Measurements from ENCODE around the gene FBXO42.

FBXO42 gene

DNA sequence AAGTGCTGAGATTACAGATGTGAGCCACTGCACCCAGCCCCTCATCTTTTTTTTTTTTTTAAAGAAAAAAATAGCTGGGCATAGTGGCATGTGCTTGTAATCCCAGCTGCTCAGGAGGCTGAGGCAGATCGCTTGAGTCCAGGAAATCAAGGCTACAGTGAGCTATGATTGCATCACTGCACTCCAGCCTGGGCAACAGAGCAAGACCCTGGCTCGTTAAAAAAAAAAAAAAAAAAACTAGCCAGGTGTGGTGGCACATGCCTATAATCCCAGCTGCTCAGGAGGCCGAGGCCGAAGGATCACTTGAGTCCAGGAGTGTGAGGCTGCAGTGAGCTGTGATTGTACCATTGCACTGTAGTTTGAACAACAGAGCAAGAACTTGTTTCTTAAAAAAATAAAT, 28.6 kb upstream of the FBXO42 start:
- Histone ChIP-seq H3K4me2 (no peak overlapping the region), H3K4me1 (ENCODE audit: low read depth, poor library complexity, severe bottlenecking) (peaks cover 12% of the 10 kb centered on the region), H3K36me3 (ENCODE audit: insufficient read depth) (no peaks in the 10 kb centered on the region), H4K20me1 (ENCODE audit: insufficient read depth) (peaks cover 48% of the 10 kb centered on the region), H3K27ac (no peak overlapping the region), H3K27me3 (ENCODE audit: insufficient read depth, low read depth) (no peaks in the 10 kb centered on the region), H3K4me3 (IDR thresholded peaks at IDR 0.05; ENCODE audit: insufficient read depth, low read depth, low read length) (no peak overlapping the region), H3K79me2 (ENCODE audit: insufficient read depth, low read depth) (peaks cover 99% of the 10 kb centered on the region), H2AFZ (ENCODE audit: low read depth) (no peak overlapping the region), H3K9ac (no peak overlapping the region)
- TF ChIP-seq CTCF (conservative IDR thresholded peaks at IDR 0.05; ENCODE audit: low read depth, low read length) = no peak

DNA sequence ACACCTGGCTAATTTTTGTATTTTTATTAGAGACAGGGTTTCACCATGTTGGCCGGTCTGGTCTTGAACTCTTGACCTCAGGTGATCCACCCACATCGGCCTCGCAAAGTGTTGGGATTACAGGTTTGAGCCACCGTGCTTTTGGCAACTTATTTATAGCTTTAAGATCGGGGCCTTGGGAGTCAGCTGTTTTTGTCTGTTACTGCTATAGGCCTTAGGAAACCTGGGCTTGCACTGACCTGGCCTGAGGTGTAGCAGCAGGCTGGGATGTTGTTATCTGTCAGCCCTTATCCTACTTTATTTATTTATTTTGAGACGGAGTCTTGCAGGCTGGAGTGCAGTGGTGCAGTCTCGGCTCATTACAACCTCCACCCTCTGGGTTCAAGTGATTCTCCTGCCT, 26.2 kb upstream of the FBXO42 start:
- Histone ChIP-seq H3K36me3 (ENCODE audit: insufficient read depth) (no peaks in the 10 kb centered on the region), H4K20me1 (ENCODE audit: insufficient read depth) (peaks cover 53% of the 10 kb centered on the region), H3K79me2 (ENCODE audit: insufficient read depth, low read depth) (peaks cover 99% of the 10 kb centered on the region), H3K4me1 (ENCODE audit: low read depth, poor library complexity, severe bottlenecking) (peaks cover 22% of the 10 kb centered on the region), H3K4me3 (IDR thresholded peaks at IDR 0.05; ENCODE audit: insufficient read depth, low read depth, low read length) (no peak overlapping the region), H3K4me2 (no peak overlapping the region), H2AFZ (ENCODE audit: low read depth) (no peak overlapping the region), H3K27ac (no peak overlapping the region), H3K9ac (no peak overlapping the region), H3K27me3 (ENCODE audit: insufficient read depth, low read depth) (no peaks in the 10 kb centered on the region)
- TF ChIP-seq CTCF (conservative IDR thresholded peaks at IDR 0.05; ENCODE audit: low read depth, low read length) = no peak

GRCh38 chr1:16376971-16377370, 24.7 kb upstream of the FBXO42 start:
- Histone ChIP-seq H3K4me3 (IDR thresholded peaks at IDR 0.05; ENCODE audit: insufficient read depth, low read depth, low read length) (no peak overlapping the region), H3K27me3 (ENCODE audit: insufficient read depth, low read depth) (no peaks in the 10 kb centered on the region), H3K27ac (no peak overlapping the region), H3K4me1 (ENCODE audit: low read depth, poor library complexity, severe bottlenecking) (peaks cover 31% of the 10 kb centered on the region), H3K79me2 (ENCODE audit: insufficient read depth, low read depth) (peaks cover 99% of the 10 kb centered on the region), H4K20me1 (ENCODE audit: insufficient read depth) (peaks cover 61% of the 10 kb centered on the region), H3K36me3 (ENCODE audit: insufficient read depth) (no peaks in the 10 kb centered on the region), H3K9ac (no peak overlapping the region), H2AFZ (ENCODE audit: low read depth) (no peak overlapping the region), H3K4me2 (no peak overlapping the region)
- TF ChIP-seq CTCF (conservative IDR thresholded peaks at IDR 0.05; ENCODE audit: low read depth, low read length) = no peak

GRCh38 chr1:16375521-16376340, 23.5 kb upstream of the FBXO42 start:
- Histone ChIP-seq H3K4me2 (no peak overlapping the region), H3K79me2 (ENCODE audit: insufficient read depth, low read depth) (peaks cover 99% of the 10 kb centered on the region), H3K27ac (no peak overlapping the region), H2AFZ (ENCODE audit: low read depth) (no peak overlapping the region), H3K36me3 (ENCODE audit: insufficient read depth) (no peaks in the 10 kb centered on the region), H4K20me1 (ENCODE audit: insufficient read depth) (peaks cover 64% of the 10 kb centered on the region), H3K9ac (no peak overlapping the region), H3K4me1 (ENCODE audit: low read depth, poor library complexity, severe bottlenecking) (peaks cover 37% of the 10 kb centered on the region), H3K4me3 (IDR thresholded peaks at IDR 0.05; ENCODE audit: insufficient read depth, low read depth, low read length) (no peak overlapping the region), H3K27me3 (ENCODE audit: insufficient read depth, low read depth) (no peaks in the 10 kb centered on the region)
- no peak for TF ChIP-seq CTCF (conservative IDR thresholded peaks at IDR 0.05; ENCODE audit: low read depth, low read length)

Data from KMS-11 (cell line).